ENCODE measurements around the gene DIS3L2. TPM values are rescaled to one million over a fixed set of nuclear protein-coding genes. Genes with fewer than 3 reads are reported as not detected.
"Not testable (repeated sequence)": the region's sequence is repeated elsewhere in the genome, so short reads cannot be mapped to it uniquely, and the experiment has no call there.

Gene DIS3L2
- total and polyA plus RNA-seq, 2 experiments from 2014 or later, result 9.3 to 15.6 TPM

GRCh38 chr2:232028071-232028470 lies 66.6 kb downstream of the DIS3L2 start:
- TF ChIP-seq EZH2phosphoT487 (IDR thresholded peaks at IDR 0.05; ENCODE audit: insufficient read depth, low read depth) (no peak), EZH2 (IDR thresholded peaks at IDR 0.05; ENCODE audit: insufficient read depth, poor library complexity, severe bottlenecking) (no peak)
- Histone ChIP-seq H3K27ac (no peak overlapping the region), H3K4me1 (ENCODE audit: insufficient read depth) (peaks cover 11% of the 10 kb centered on the region), H3K9me2 (ENCODE audit: insufficient read depth) (no peaks in the 10 kb centered on the region), H3K79me2 (ENCODE audit: insufficient read depth) (no peaks in the 10 kb centered on the region), H3K4me3 (no peak overlapping the region), H3F3A (ENCODE audit: insufficient read depth) (peaks cover 22% of the 10 kb centered on the region; the same call in 1 of the 2 replicates), H2AFZ (no peak overlapping the region), H3K9ac (no peak overlapping the region), H3K9me3 (ENCODE audit: low read depth) (no peaks in the 10 kb centered on the region), H4K20me1 (ENCODE audit: insufficient read depth) (no peaks in the 10 kb centered on the region), H3K4me2 (ENCODE audit: unreplicated experiment) (no peak overlapping the region), H3K27me3 (replicated peaks; ENCODE audit: insufficient read depth) (no peaks in the 10 kb centered on the region), H3K36me3 (ENCODE audit: low read depth) (peaks cover 17% of the 10 kb centered on the region)
- in situ Hi-C loops (cut with MboI), result no loop called here
- DNase-seq, result peak; percentile 32
- WGBS, 2 experiments (ENCODE audit: low coverage in 1 of 2, low lambda C conversion rate in 2 of 2, missing lambda C conversion rate in 2 of 2), result 51 to 61% methylated on average over 2 of the region's 2 CpGs

DNA sequence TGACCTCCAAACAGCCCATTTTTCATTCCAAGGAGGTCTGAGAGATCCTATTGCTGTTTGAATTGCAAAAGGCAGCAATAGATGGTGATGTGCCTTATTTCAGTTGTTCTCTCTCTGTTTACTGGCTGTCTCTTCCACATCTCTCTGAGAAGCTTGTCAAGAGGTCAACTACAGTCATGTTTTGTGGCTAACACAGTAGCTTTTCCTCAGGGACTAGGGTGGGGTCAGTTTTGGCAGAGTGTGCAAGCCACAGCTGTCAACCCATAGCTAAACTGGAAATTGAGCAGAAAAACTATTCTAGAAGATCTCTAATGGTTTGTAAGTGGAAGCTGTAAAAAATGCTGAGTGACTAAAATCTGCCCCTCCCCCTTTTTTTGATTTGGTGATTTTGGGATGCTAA lies 67.1 kb downstream of the DIS3L2 start:
- H3K36me3 ChIP-seq (ENCODE audit: low read depth), result peaks cover 17% of the 10 kb centered on the region
- H3F3A ChIP-seq (ENCODE audit: insufficient read depth), result peaks cover 22% of the 10 kb centered on the region; the same call in 1 of the 2 replicates
- H3K9me3 ChIP-seq (ENCODE audit: low read depth), result no peaks in the 10 kb centered on the region
- no peak overlapping the region for H3K4me3 ChIP-seq
- peaks cover 11% of the 10 kb centered on the region for H3K4me1 ChIP-seq (ENCODE audit: insufficient read depth)
- H3K79me2 ChIP-seq (ENCODE audit: insufficient read depth), result no peaks in the 10 kb centered on the region
- no peak overlapping the region for H3K27ac ChIP-seq
- H3K9me2 ChIP-seq (ENCODE audit: insufficient read depth), result no peaks in the 10 kb centered on the region
- TF ChIP-seq EZH2 (IDR thresholded peaks at IDR 0.05; ENCODE audit: insufficient read depth, poor library complexity, severe bottlenecking) (no peak), EZH2phosphoT487 (IDR thresholded peaks at IDR 0.05; ENCODE audit: insufficient read depth, low read depth) (no peak)
- in situ Hi-C loops (cut with MboI), result no loop called here
- no peak overlapping the region for H3K4me2 ChIP-seq (ENCODE audit: unreplicated experiment)
- no peak overlapping the region for H3K9ac ChIP-seq
- no peaks in the 10 kb centered on the region for H3K27me3 ChIP-seq (replicated peaks; ENCODE audit: insufficient read depth)
- DNase-seq, result peak; percentile 38
- no peaks in the 10 kb centered on the region for H4K20me1 ChIP-seq (ENCODE audit: insufficient read depth)
- H2AFZ ChIP-seq, result no peak overlapping the region

GRCh38 chr2:232029346-232029745 lies 67.8 kb downstream of the DIS3L2 start:
- no peak overlapping the region for H3K27ac ChIP-seq
- H3F3A ChIP-seq (ENCODE audit: insufficient read depth), result peaks cover 22% of the 10 kb centered on the region; the same call in 1 of the 2 replicates
- peaks cover 11% of the 10 kb centered on the region for H3K36me3 ChIP-seq (ENCODE audit: low read depth)
- H3K9ac ChIP-seq, result no peak overlapping the region
- no peaks in the 10 kb centered on the region for H3K27me3 ChIP-seq (replicated peaks; ENCODE audit: insufficient read depth)
- in situ Hi-C loops (cut with MboI), result no loop called here
- no peaks in the 10 kb centered on the region for H3K9me2 ChIP-seq (ENCODE audit: insufficient read depth)
- no peaks in the 10 kb centered on the region for H4K20me1 ChIP-seq (ENCODE audit: insufficient read depth)
- H3K4me2 ChIP-seq (ENCODE audit: unreplicated experiment), result no peak overlapping the region
- H2AFZ ChIP-seq, result no peak overlapping the region
- H3K9me3 ChIP-seq (ENCODE audit: low read depth), result no peaks in the 10 kb centered on the region
- H3K4me1 ChIP-seq (ENCODE audit: insufficient read depth), result peaks cover 11% of the 10 kb centered on the region
- no peak overlapping the region for H3K4me3 ChIP-seq
- no peak for TF ChIP-seq EZH2phosphoT487 (IDR thresholded peaks at IDR 0.05; ENCODE audit: insufficient read depth, low read depth)
- no peak for TF ChIP-seq EZH2 (IDR thresholded peaks at IDR 0.05; ENCODE audit: insufficient read depth, poor library complexity, severe bottlenecking)
- H3K79me2 ChIP-seq (ENCODE audit: insufficient read depth), result peaks cover 5% of the 10 kb centered on the region
- DNase-seq, result no peak
- WGBS, 2 experiments (ENCODE audit: low coverage in 1 of 2, low lambda C conversion rate in 2 of 2, missing lambda C conversion rate in 2 of 2), result 79 to 83% methylated on average over 4 of the region's 4 CpGs

- peaks cover 22% of the 10 kb centered on the region; the same call in 1 of the 2 replicates for H3F3A ChIP-seq (ENCODE audit: insufficient read depth)
- peaks cover 11% of the 10 kb centered on the region for H3K4me1 ChIP-seq (ENCODE audit: insufficient read depth)
- H3K4me2 ChIP-seq (ENCODE audit: unreplicated experiment), result no peak overlapping the region
- WGBS, 2 experiments (ENCODE audit: low coverage in 1 of 2, low lambda C conversion rate in 2 of 2, missing lambda C conversion rate in 2 of 2), result 92 to 95% methylated on average over 2 of the region's 2 CpGs
- no peaks in the 10 kb centered on the region for H3K9me2 ChIP-seq (ENCODE audit: insufficient read depth)
- no peaks in the 10 kb centered on the region for H4K20me1 ChIP-seq (ENCODE audit: insufficient read depth)
- DNase-seq, result no peak
- H3K9ac ChIP-seq, result no peak overlapping the region
- H3K36me3 ChIP-seq (ENCODE audit: low read depth), result peaks cover 2% of the 10 kb centered on the region; the same call in 1 of the 2 replicates
- no peaks in the 10 kb centered on the region for H3K27me3 ChIP-seq (replicated peaks; ENCODE audit: insufficient read depth)
- H3K4me3 ChIP-seq, result no peak overlapping the region
- peaks cover 14% of the 10 kb centered on the region for H3K79me2 ChIP-seq (ENCODE audit: insufficient read depth)
- H3K27ac ChIP-seq, result no peak overlapping the region
- H3K9me3 ChIP-seq (ENCODE audit: low read depth), result no peaks in the 10 kb centered on the region
- in situ Hi-C loops (cut with MboI), result no loop called here
- no peak overlapping the region for H2AFZ ChIP-seq
- TF ChIP-seq EZH2phosphoT487 (IDR thresholded peaks at IDR 0.05; ENCODE audit: insufficient read depth, low read depth), result no peak
- no peak for TF ChIP-seq EZH2 (IDR thresholded peaks at IDR 0.05; ENCODE audit: insufficient read depth, poor library complexity, severe bottlenecking)
Measured at GRCh38 chr2:232030229-232030628, 68.7 kb downstream of the DIS3L2 start.

DNA sequence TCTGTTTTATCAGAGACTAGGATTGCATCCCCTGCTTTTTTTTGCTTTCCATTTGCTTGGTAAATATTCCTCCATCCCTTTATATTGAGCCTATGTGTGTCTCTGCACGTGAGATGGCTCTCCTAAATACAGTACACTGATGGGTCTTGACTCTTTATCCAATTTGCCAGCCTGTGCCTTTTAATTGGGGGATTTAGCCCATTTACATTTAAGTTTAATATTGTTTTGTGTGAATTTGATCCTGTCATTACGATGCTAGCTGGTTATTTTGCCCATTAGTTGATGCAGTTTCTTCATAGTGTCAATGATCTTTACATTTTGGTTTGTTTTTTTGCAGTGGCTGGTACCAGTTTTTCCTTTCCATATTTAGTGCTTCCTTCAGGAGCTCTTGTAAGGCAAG lies 73.8 kb downstream of the DIS3L2 start:
- WGBS, 2 experiments (ENCODE audit: low coverage in 1 of 2, low lambda C conversion rate in 2 of 2, missing lambda C conversion rate in 2 of 2), result 97 to 100% methylated on average over 2 of the region's 2 CpGs

DNA sequence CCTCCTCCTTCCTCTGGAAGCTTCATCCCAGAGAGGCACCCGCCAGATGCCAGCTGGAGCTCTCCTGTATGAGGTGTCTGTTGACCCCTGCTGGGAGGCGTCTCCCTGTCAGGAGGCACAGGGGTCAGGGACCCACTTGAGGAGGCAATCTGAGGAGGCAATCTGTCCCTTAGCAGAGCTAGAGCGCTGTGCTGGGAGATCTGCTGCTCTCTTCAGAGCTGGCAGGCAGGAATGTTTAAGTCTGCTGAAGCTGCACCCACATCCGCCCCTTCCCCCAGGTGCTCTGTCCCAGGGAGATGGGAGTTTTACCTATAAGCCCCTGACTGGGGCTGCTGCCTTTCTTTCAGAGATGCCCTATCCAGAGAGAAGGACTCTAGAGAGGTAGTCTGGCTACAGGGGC lies 75.4 kb downstream of the DIS3L2 start:
- DNase-seq; H3K27ac ChIP-seq; H3K9ac ChIP-seq; H3K9me3 ChIP-seq (ENCODE audit: low read depth); in situ Hi-C loops (cut with MboI); H3K36me3 ChIP-seq (ENCODE audit: low read depth); H3K4me3 ChIP-seq; H3F3A ChIP-seq (ENCODE audit: insufficient read depth); H3K4me1 ChIP-seq (ENCODE audit: insufficient read depth); H4K20me1 ChIP-seq (ENCODE audit: insufficient read depth); H3K9me2 ChIP-seq (ENCODE audit: insufficient read depth); H2AFZ ChIP-seq; H3K4me2 ChIP-seq (ENCODE audit: unreplicated experiment); H3K27me3 ChIP-seq (replicated peaks; ENCODE audit: insufficient read depth): not testable (repeated sequence)
- peaks cover 29% of the 10 kb centered on the region for H3K79me2 ChIP-seq (ENCODE audit: insufficient read depth)
- WGBS, 2 experiments (ENCODE audit: low coverage in 1 of 2, low lambda C conversion rate in 2 of 2, missing lambda C conversion rate in 2 of 2), result 99 to 100% methylated on average over 4 of the region's 4 CpGs

More for the DNA sequence above, 73.8 kb downstream of the DIS3L2 start:
- H3K9me3 ChIP-seq (ENCODE audit: low read depth); H3K36me3 ChIP-seq (ENCODE audit: low read depth); H3K27ac ChIP-seq; H2AFZ ChIP-seq; H3K9me2 ChIP-seq (ENCODE audit: insufficient read depth); H3F3A ChIP-seq (ENCODE audit: insufficient read depth); H3K4me1 ChIP-seq (ENCODE audit: insufficient read depth); H3K4me3 ChIP-seq; H3K27me3 ChIP-seq (replicated peaks; ENCODE audit: insufficient read depth); DNase-seq; H4K20me1 ChIP-seq (ENCODE audit: insufficient read depth); H3K9ac ChIP-seq; H3K4me2 ChIP-seq (ENCODE audit: unreplicated experiment); in situ Hi-C loops (cut with MboI): not testable (repeated sequence)
- H3K79me2 ChIP-seq (ENCODE audit: insufficient read depth), result peaks cover 29% of the 10 kb centered on the region
